Testis (tissue), 5 donors: ENCODE measurements around the gene SEMA3D. TPM values are rescaled to one million over a fixed set of nuclear protein-coding genes. Genes with fewer than 3 reads are reported as not detected.

Experiments used
- DNase-seq: peaks from one replicate; pipeline ENCODE4 v3.0.0-alpha.2; 2019
- H3K27ac ChIP-seq, 2 donors: fragments of 200-600 bp; sonication (generic); one replicate each; pipeline ENCODE4 v1.5.1; 2019
- H3K27me3 ChIP-seq: fragments of 200-600 bp; sonication (generic); one replicate; pipeline ENCODE4 v1.5.1; 2019
- H3K36me3 ChIP-seq: fragments of 200-600 bp; sonication (generic); one replicate; pipeline ENCODE4 v1.5.1; 2017; ENCODE audit warnings: low read depth; ENCODE audit errors: missing control alignments
- H3K4me1 ChIP-seq: fragments of 200-600 bp; sonication (generic); one replicate; pipeline ENCODE4 v1.5.1; 2019
- H3K4me3 ChIP-seq, 2 donors: fragments of 200-600 bp; sonication (generic); one replicate each; pipeline ENCODE4 v1.5.1; 2017 to 2019
- H3K9me3 ChIP-seq: fragments of 200-600 bp; sonication (generic); one replicate; pipeline ENCODE4 v1.5.1; 2017
- POLR2A ChIP-seq: fragments of 450-650 bp; IDR thresholded peaks from one replicate; pipeline ENCODE4 v1.6.1; 2017; ENCODE audit warnings: antibody characterized with exemption, mild to moderate bottlenecking, moderate library complexity
- WGBS, 2 donors: methylation state at CpG; one replicate each; pipeline ENCODE4 v1.1.5; 2018; 5-methylcytosine and 5-hydroxymethylcytosine counted together
- intact Hi-C: fragments of 100-400 bp; cut with DNase I; formaldehyde crosslinking; loops from one replicate; pipeline ENCODE4 v1.15.1; 2023; ENCODE audit warnings: low total_unique reads
- long read RNA-seq, 2 donors: transcript quantifications; one replicate each; lab custom pipeline, GENCODE V29; 2026
- polyA plus RNA-seq: library from polyadenylated mRNA; stranded (reverse); fragments of 350-450 nt; fragmentation: Illumina TruSeq; extraction: RNeasy Lipid Tissue Mini Kit (QIAGEN cat#74804); gene quantifications from one replicate; pipeline ENCODE4 v1.2.3, GENCODE V29; 2014; ENCODE audit warnings: low read depth, low replicate concordance; ENCODE audit not compliant: insufficient read depth
- total RNA-seq, 2 donors: library from RNA; depleted of rRNA; stranded (reverse); fragments of >200 nt; gene quantifications; one replicate each; pipeline ENCODE4 v1.2.3, GENCODE V29; 2016
- TF ChIP-seq, protein P1 (sequence below), 3 experiments: fragments of 450-650 bp in 2 of 3; fragments of 200-600 bp in 1 of 3; sonication (generic) in 1 of 3; IDR thresholded peaks; one replicate each; pipeline ENCODE4 v1.5.1; 2016 to 2019; ENCODE audit warnings: antibody characterized with exemption in 3 of 3, mild to moderate bottlenecking in 2 of 3, moderate library complexity in 1 of 3

The SEMA3D gene
- 10 to 100 TPM in 1 of 2 donors, 1 to 10 TPM in 1; 7.5 to 11.5 TPM for total RNA-seq
- 7.3 TPM for polyA plus RNA-seq
- long read RNA-seq, donor 1, result 0 reads
- long read RNA-seq, donor 2, result 0 reads

DNA sequence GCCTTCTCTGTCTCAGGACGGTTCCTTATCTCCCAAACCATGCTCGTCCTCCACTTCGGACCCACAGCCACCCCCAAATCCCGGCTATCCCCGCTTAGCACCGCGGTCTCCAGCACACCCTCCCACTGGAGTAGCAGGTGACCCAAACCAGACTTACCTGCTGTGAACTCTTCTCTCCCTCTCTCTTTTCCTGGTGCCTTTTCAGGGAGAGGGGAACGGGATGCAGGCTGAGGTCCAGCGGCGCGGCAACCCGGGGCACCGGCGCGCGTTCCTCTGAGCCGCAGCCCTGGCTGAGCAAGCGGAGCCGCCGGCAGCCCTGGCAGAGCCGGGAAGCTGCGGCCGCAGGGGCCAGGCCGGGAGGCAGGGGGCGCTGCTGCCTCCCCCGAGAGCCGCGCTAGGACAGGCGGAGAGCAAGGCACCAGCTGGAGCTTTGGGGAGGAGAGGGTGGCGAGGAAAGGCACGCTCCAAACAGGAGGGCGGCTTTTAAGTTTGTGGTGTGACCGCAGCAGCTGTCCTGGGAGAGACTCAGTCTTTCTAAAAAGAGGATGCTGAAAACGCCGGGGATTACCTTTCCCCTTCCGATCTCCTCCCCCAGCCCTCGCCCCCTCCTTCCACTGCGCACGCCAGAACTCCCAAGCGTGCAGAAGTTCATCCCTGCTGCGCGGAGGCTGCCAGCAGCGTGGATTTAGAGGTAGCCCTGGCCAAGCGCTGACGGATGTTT is at the start of gene SEMA3D:
Gene SEMA3D, minus strand, starts transcription at position 536 of the 721 bp plus-strand sequence. CDS start 65,165 bp downstream, outside the sequence.
- Histone ChIP-seq H3K4me3 (peak within 1 kb of the TSS; percentile 64 to 75), H3K9me3 (no peaks in the 10 kb centered on the region), H3K4me1 (peaks cover 4% of the 10 kb centered on the region), H3K36me3 (no peaks in the 10 kb centered on the region), H3K27ac (peak within 1 kb of the TSS; percentile 61 to 79), H3K27me3 (no peaks in the 10 kb centered on the region)
- intact Hi-C loops, result loop anchor here (5.0 kb wide), 1 partner anchor 144 kb away; no protein-coding TSS in a partner anchor
- peak; percentile 83 for DNase-seq
- no peak for TF ChIP-seq POLR2A
- TF ChIP-seq, protein P1, sequence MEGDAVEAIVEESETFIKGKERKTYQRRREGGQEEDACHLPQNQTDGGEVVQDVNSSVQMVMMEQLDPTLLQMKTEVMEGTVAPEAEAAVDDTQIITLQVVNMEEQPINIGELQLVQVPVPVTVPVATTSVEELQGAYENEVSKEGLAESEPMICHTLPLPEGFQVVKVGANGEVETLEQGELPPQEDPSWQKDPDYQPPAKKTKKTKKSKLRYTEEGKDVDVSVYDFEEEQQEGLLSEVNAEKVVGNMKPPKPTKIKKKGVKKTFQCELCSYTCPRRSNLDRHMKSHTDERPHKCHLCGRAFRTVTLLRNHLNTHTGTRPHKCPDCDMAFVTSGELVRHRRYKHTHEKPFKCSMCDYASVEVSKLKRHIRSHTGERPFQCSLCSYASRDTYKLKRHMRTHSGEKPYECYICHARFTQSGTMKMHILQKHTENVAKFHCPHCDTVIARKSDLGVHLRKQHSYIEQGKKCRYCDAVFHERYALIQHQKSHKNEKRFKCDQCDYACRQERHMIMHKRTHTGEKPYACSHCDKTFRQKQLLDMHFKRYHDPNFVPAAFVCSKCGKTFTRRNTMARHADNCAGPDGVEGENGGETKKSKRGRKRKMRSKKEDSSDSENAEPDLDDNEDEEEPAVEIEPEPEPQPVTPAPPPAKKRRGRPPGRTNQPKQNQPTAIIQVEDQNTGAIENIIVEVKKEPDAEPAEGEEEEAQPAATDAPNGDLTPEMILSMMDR (IDR thresholded peaks at IDR 0.05), result peak; percentile 59 to 84 (median 76)
- 0% methylated on average over 40 to 44 of the region's 45 CpGs for WGBS, 2 donors

- Histone ChIP-seq H3K4me1 (peaks cover 13% of the 10 kb centered on the region), H3K9me3 (no peaks in the 10 kb centered on the region), H3K4me3 (no peak overlapping the region), H3K36me3 (no peaks in the 10 kb centered on the region), H3K27ac (no peak overlapping the region), H3K27me3 (no peaks in the 10 kb centered on the region)
- no peak for DNase-seq
- TF ChIP-seq, protein P1 (IDR thresholded peaks at IDR 0.05), result no peak
- TF ChIP-seq POLR2A, result no peak
- intact Hi-C loops, result no loop called here
- WGBS, 2 donors, result 37 to 69% methylated on average over 3 of the region's 3 CpGs
Observed at GRCh38 chr7:85234730-85235129, 47.9 kb upstream of the SEMA3D start.

- peaks cover 18% of the 10 kb centered on the region for H3K4me1 ChIP-seq
- H3K9me3 ChIP-seq, result no peaks in the 10 kb centered on the region
- 84 to 91% methylated on average over 2 of the region's 2 CpGs for WGBS, 2 donors
- H3K36me3 ChIP-seq, result no peaks in the 10 kb centered on the region
- H3K27ac ChIP-seq, result no peak overlapping the region
- intact Hi-C loops, result no loop called here
- no peak for DNase-seq
- TF ChIP-seq, protein P1 (IDR thresholded peaks at IDR 0.05), result no peak
- no peak for TF ChIP-seq POLR2A
- H3K4me3 ChIP-seq, result no peak overlapping the region
- H3K27me3 ChIP-seq, result no peaks in the 10 kb centered on the region
Observed at GRCh38 chr7:85232068-85232467, 45.2 kb upstream of the SEMA3D start.

DNA sequence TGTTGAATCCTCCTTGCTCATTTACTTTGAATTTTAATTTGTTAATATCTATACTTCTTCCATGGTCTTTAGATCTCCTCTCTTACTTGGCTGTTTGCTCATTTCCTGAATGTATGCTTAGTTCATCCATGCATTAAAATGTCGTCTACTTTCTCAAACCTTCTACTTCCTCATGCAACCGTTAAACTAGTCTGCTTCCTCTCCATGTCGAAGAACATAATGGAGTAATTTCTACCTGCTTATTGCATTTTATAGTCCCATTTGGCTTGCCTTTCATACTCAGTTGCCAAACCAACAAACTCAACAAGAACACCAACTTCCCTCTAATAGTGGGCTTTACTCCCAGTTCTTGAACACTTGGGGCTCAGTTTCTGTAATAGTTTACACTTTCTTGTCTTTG is 43.8 kb upstream of the SEMA3D start:
- intact Hi-C loops, result no loop called here
- no peak overlapping the region for H3K4me3 ChIP-seq
- no peaks in the 10 kb centered on the region for H3K36me3 ChIP-seq
- 52 to 67% methylated on average over 3 of the region's 3 CpGs for WGBS, 2 donors
- no peaks in the 10 kb centered on the region for H3K9me3 ChIP-seq
- H3K27ac ChIP-seq, result no peak overlapping the region
- H3K27me3 ChIP-seq, result no peaks in the 10 kb centered on the region
- peaks cover 18% of the 10 kb centered on the region for H3K4me1 ChIP-seq
- no peak for DNase-seq
- TF ChIP-seq, protein P1 (IDR thresholded peaks at IDR 0.05), result no peak
- no peak for TF ChIP-seq POLR2A
